ENCODE results near the gene ALLC.
A peak's percentile ranks its signal among the peaks of the same experiment; 100 is the strongest.

ALLC gene

GRCh38 chr2:3655871-3656761, 1.9 kb upstream of the ALLC start:
- no peak for DNase-seq (ENCODE audit: low spot score)

- no peak for DNase-seq (ENCODE audit: low spot score)
Measured at GRCh38 chr2:3656762-3657721, 958 bp upstream of the ALLC start.

- no peak for DNase-seq (ENCODE audit: low spot score)
Measured at GRCh38 chr2:3659447-3660432, 1.7 kb downstream of the ALLC start.

GRCh38 chr2:3660640-3661039, 2.6 kb downstream of the ALLC start:
- DNase-seq (ENCODE audit: low spot score): peak; percentile 12

- DNase-seq (ENCODE audit: low spot score): no peak
Measured at GRCh38 chr2:3661149-3661660, 3.2 kb downstream of the ALLC start.

GRCh38 chr2:3662239-3662638, 4.2 kb downstream of the ALLC start:
- DNase-seq (ENCODE audit: low spot score): no peak

GRCh38 chr2:3664118-3664517, 6.1 kb downstream of the ALLC start:
- DNase-seq (ENCODE audit: low spot score): no peak

GRCh38 chr2:3664925-3665324, 6.9 kb downstream of the ALLC start:
- no peak for DNase-seq (ENCODE audit: low spot score)

- no peak for DNase-seq (ENCODE audit: low spot score)
Measured at GRCh38 chr2:3665886-3666612, 8.0 kb downstream of the ALLC start.

- no peak for DNase-seq (ENCODE audit: low spot score)
Measured at GRCh38 chr2:3666613-3666975, 8.6 kb downstream of the ALLC start.

GRCh38 chr2:3667151-3667631, 9.2 kb downstream of the ALLC start:
- no peak for DNase-seq (ENCODE audit: low spot score)

GRCh38 chr2:3669656-3670055, 11.7 kb downstream of the ALLC start:
- no peak for DNase-seq (ENCODE audit: low spot score)

- DNase-seq (ENCODE audit: low spot score): no peak
Measured at GRCh38 chr2:3670376-3670775, 12.4 kb downstream of the ALLC start.

GRCh38 chr2:3670941-3671340, 12.9 kb downstream of the ALLC start:
- DNase-seq (ENCODE audit: low spot score): no peak

GRCh38 chr2:3672861-3673678, 15.1 kb downstream of the ALLC start:
- DNase-seq (ENCODE audit: low spot score): no peak

GRCh38 chr2:3674066-3674845, 16.3 kb downstream of the ALLC start:
- DNase-seq (ENCODE audit: low spot score): no peak

GRCh38 chr2:3675687-3676086, 17.7 kb downstream of the ALLC start:
- DNase-seq (ENCODE audit: low spot score): no peak

- no peak for DNase-seq (ENCODE audit: low spot score)
Measured at GRCh38 chr2:3677436-3677835, 19.4 kb downstream of the ALLC start.

GRCh38 chr2:3678212-3678611, 20.2 kb downstream of the ALLC start:
- no peak for DNase-seq (ENCODE audit: low spot score)
